H1 (cell line): Measurements from ENCODE around the gene RNF114. TPM values are rescaled to one million over a fixed set of nuclear protein-coding genes. Genes with fewer than 3 reads are reported as not detected.
"Not testable (repeated sequence)": the region's sequence is repeated elsewhere in the genome, so short reads cannot be mapped to it uniquely, and the experiment has no call there.

Source experiments
- CTCF ChIA-PET: fragments of 300-600 bp; sonication (Branson Sonifier 250); formaldehyde crosslinking; loops from one replicate; lab custom pipeline; 2021; ENCODE audit not compliant: partially characterized antibody; lab: Charles Lee
- POLR2A ChIA-PET: fragments of 300-600 bp; sonication (Branson Sonifier 250); formaldehyde crosslinking; loops from one replicate; lab custom pipeline; 2021; ENCODE audit warnings: inconsistent platforms; ENCODE audit not compliant: partially characterized antibody; lab: Charles Lee
- DNase-seq, 2 experiments: peaks; one replicate each; pipeline versions ENCODE4 v3.0.0 to v3.0.0-alpha.2; 2010 to 2022; ENCODE audit warnings: low spot score in 2 of 2, low read depth in 1 of 2, mixed read lengths in 1 of 2
- FAIRE-seq: peaks from 2 replicates; lab custom pipeline; 2011; peaks lifted over from hg19 to GRCh38; lab: Jason Lieb, UNC
- H2AFZ ChIP-seq: 2 replicates; pipeline ENCODE4 v1.8.1; 2012; ENCODE audit warnings: low read length, inconsistent platforms
- H2AK5ac ChIP-seq: 2 replicates; pipeline ENCODE4 v1.6.1; 2013; ENCODE audit warnings: low read depth, low read length
- H2BK120ac ChIP-seq: replicated peaks from 2 replicates; pipeline ENCODE3; 2013; ENCODE audit warnings: low read depth, low read length, inconsistent platforms
- H2BK12ac ChIP-seq: 2 replicates; pipeline ENCODE4 v1.6.1; 2013; ENCODE audit warnings: low read depth, low read length
- H2BK15ac ChIP-seq: 2 replicates; pipeline ENCODE4 v1.6.1; 2013; ENCODE audit warnings: low read length
- H2BK20ac ChIP-seq: 2 replicates; pipeline ENCODE4 v1.6.1; 2013; ENCODE audit warnings: low read length
- H2BK5ac ChIP-seq: 2 replicates; pipeline ENCODE4 v1.6.1; 2013; ENCODE audit warnings: low read depth, low read length
- H3K14ac ChIP-seq: 2 replicates; pipeline ENCODE4 v1.6.1; 2013; ENCODE audit warnings: inconsistent platforms; ENCODE audit not compliant: insufficient read length
- H3K18ac ChIP-seq: 2 replicates; pipeline ENCODE4 v1.6.1; 2013; ENCODE audit warnings: low read length; ENCODE audit errors: extremely low read depth
- H3K23ac ChIP-seq: 2 replicates; pipeline ENCODE4 v1.6.1; 2013; ENCODE audit warnings: inconsistent platforms; ENCODE audit not compliant: insufficient read length
- H3K23me2 ChIP-seq: 2 replicates; pipeline ENCODE4 v1.6.1; 2013; ENCODE audit warnings: low read depth, low read length
- H3K27ac ChIP-seq: 2 replicates; pipeline ENCODE4 v1.6.1; 2011; ENCODE audit warnings: low read depth, low read length, inconsistent platforms
- H3K27me3 ChIP-seq, 4 experiments: replicated peaks in 1 of 4; 1 replicate in 1 of 4; 2 replicates in 3 of 4; pipeline versions ENCODE4 v1.6.1 to v1.8.1; 2011 to 2013; ENCODE audit warnings: low read length in 3 of 4, mild to moderate bottlenecking in 3 of 4, inconsistent platforms in 2 of 4, mixed read lengths in 2 of 4, moderate library complexity in 1 of 4; ENCODE audit not compliant: control insufficient read depth in 3 of 4, insufficient read depth in 3 of 4; ENCODE audit errors: extremely low read depth in 1 of 4
- H3K36me3 ChIP-seq, 4 experiments: 2 replicates each; pipeline versions ENCODE4 v1.6.1 to v1.8.1; 2011 to 2013; ENCODE audit warnings: mild to moderate bottlenecking in 4 of 4, low read length in 3 of 4, moderate library complexity in 2 of 4, control low read depth in 1 of 4, inconsistent platforms in 1 of 4; ENCODE audit not compliant: insufficient read depth in 4 of 4, control insufficient read depth in 2 of 4
- H3K4ac ChIP-seq: replicated peaks from 2 replicates; pipeline ENCODE3; 2013; ENCODE audit warnings: low read length, low read depth, mixed read lengths, inconsistent platforms; ENCODE audit not compliant: insufficient read length
- H3K4me1 ChIP-seq, 4 experiments: replicated peaks in 1 of 4; 1 replicate in 1 of 4; 2 replicates in 3 of 4; pipeline versions ENCODE4 v1.6.1 to v1.8.1; 2011 to 2013; ENCODE audit warnings: low read length in 3 of 4, inconsistent platforms in 2 of 4, mixed read lengths in 1 of 4; ENCODE audit not compliant: insufficient read depth in 4 of 4, control insufficient read depth in 3 of 4
- H3K4me2 ChIP-seq, 2 experiments: 2 replicates each; pipeline versions ENCODE4 v1.6.1 to v1.8.1; 2011 to 2013; ENCODE audit warnings: low read depth in 2 of 2, low read length in 2 of 2, control low read depth in 1 of 2, inconsistent platforms in 1 of 2, mild to moderate bottlenecking in 1 of 2; ENCODE audit not compliant: insufficient read depth in 1 of 2
- H3K4me3 ChIP-seq, 4 experiments: fragments of 200-600, 300-600 bp in 1 of 4; sonication (generic), shearing (Covaris generic), sonication (Bioruptor Twin) in 1 of 4; 2 replicates each; pipeline versions ENCODE4 v1.5.1 to v1.8.1; 2011 to 2016; ENCODE audit warnings: low read length in 4 of 4, low read depth in 3 of 4, control low read depth in 2 of 4, inconsistent platforms in 2 of 4, mild to moderate bottlenecking in 2 of 4, mixed read lengths in 1 of 4, moderate library complexity in 1 of 4; ENCODE audit not compliant: insufficient read depth in 2 of 4; ENCODE audit errors: extremely low read depth in 1 of 4
- H3K56ac ChIP-seq: replicated peaks from 2 replicates; pipeline ENCODE3; 2013; ENCODE audit warnings: low read depth, mild to moderate bottlenecking, mixed read lengths, low read length, inconsistent platforms; ENCODE audit not compliant: insufficient read length
- H3K79me1 ChIP-seq: 2 replicates; pipeline ENCODE4 v1.6.1; 2013; ENCODE audit warnings: low read depth, low read length, control low read depth
- H3K79me2 ChIP-seq, 2 experiments: 2 replicates each; pipeline versions ENCODE4 v1.6.1 to v1.8.1; 2012 to 2013; ENCODE audit warnings: low read length in 2 of 2, mild to moderate bottlenecking in 2 of 2, inconsistent platforms in 1 of 2; ENCODE audit not compliant: insufficient read depth in 2 of 2, control insufficient read depth in 1 of 2
- H3K9ac ChIP-seq, 4 experiments: replicated peaks in 1 of 4; 1 replicate in 1 of 4; 2 replicates in 3 of 4; pipeline versions ENCODE4 v1.6.1 to v1.8.1; 2011 to 2013; ENCODE audit warnings: low read depth in 3 of 4, low read length in 3 of 4, control low read depth in 2 of 4, mild to moderate bottlenecking in 2 of 4, moderate library complexity in 2 of 4, inconsistent platforms in 1 of 4; ENCODE audit errors: extremely low read depth in 1 of 4
- H3K9me3 ChIP-seq, 2 experiments: 2 replicates each; pipeline versions ENCODE4 v1.6.1 to v1.8.1; 2012 to 2013; ENCODE audit warnings: mild to moderate bottlenecking in 2 of 2, moderate library complexity in 2 of 2, control low read depth in 1 of 2, inconsistent platforms in 1 of 2, low read depth in 1 of 2, low read length in 1 of 2, mixed read lengths in 1 of 2; ENCODE audit not compliant: insufficient read depth in 2 of 2
- H4K20me1 ChIP-seq, 2 experiments: replicated peaks in 1 of 2; 2 replicates each; pipeline versions ENCODE3 to v1.8.1; 2011 to 2013; ENCODE audit warnings: inconsistent platforms in 2 of 2, low read length in 2 of 2, mild to moderate bottlenecking in 1 of 2; ENCODE audit not compliant: insufficient read depth in 2 of 2, control insufficient read depth in 1 of 2
- H4K5ac ChIP-seq: 2 replicates; pipeline ENCODE4 v1.6.1; 2013; ENCODE audit warnings: low read length, low read depth, mixed read lengths, inconsistent platforms; ENCODE audit not compliant: insufficient read length
- H4K8ac ChIP-seq: 2 replicates; pipeline ENCODE4 v1.8.0; 2013; ENCODE audit warnings: mild to moderate bottlenecking, moderate library complexity, low read length, inconsistent platforms; ENCODE audit not compliant: insufficient read depth; ENCODE audit errors: extremely low read depth
- H4K91ac ChIP-seq: replicated peaks from 2 replicates; pipeline ENCODE3; 2013; ENCODE audit warnings: low read length, mixed read lengths, inconsistent platforms; ENCODE audit not compliant: insufficient read length
- WGBS, 2 experiments: shearing (Covaris generic) in 1 of 2; methylation state at CpG; one replicate each; pipeline versions ENCODE4 v1.1.6 to v1.1.7; 2013 to 2015; ENCODE audit warnings: low lambda C conversion rate in 2 of 2, mixed read lengths in 2 of 2, inconsistent platforms in 1 of 2, low coverage in 1 of 2, missing lambda C conversion rate in 1 of 2; ENCODE audit not compliant: insufficient replicate concordance in 2 of 2, insufficient coverage in 1 of 2, insufficient read length in 1 of 2; ENCODE audit errors: extremely low coverage in 1 of 2, missing lambda C conversion rate in 1 of 2; 5-methylcytosine and 5-hydroxymethylcytosine counted together
- polyA plus RNA-seq, 7 experiments: library from polyadenylated mRNA; depleted of rRNA in 3 of 7; stranded (reverse) in 5 of 7; unstranded in 2 of 7; fragments of >200 nt in 5 of 7; fragments of 200-250 nt in 2 of 7; gene quantifications; 1 replicate in 5 of 7; 2 replicates in 1 of 7; 4 replicates in 1 of 7; pipeline versions ENCODE4 v1.2.1 to v1.2.3, GENCODE V29; 2011 to 2013; ENCODE audit warnings: missing spikeins in 2 of 7, mixed read lengths in 2 of 7
- total RNA-seq: library from RNA; stranded (reverse); fragmentation: NEBNext Ultra II Directional; extraction: Animal tissue kit (Norgen Biotek cat#: 25700); gene quantifications from 2 replicates; pipeline ENCODE4 v1.2.1, GENCODE V29; 2021

The RNF114 gene
- total and polyA plus RNA-seq, 2 of the 8 experiments (the other 6 are each of a cell fraction or from before 2014, with no cell fraction given), result 81.7 to 89.9 TPM

GRCh38 chr20:50000548-50001222 lies 64.5 kb downstream of the RNF114 start:
- not testable (repeated sequence) for H3K56ac ChIP-seq, H4K5ac ChIP-seq, H3K9me3 ChIP-seq, H3K27me3 ChIP-seq, H3K79me1 ChIP-seq, H3K36me3 ChIP-seq, FAIRE-seq, H3K79me2 ChIP-seq, H3K4me2 ChIP-seq, H3K4me1 ChIP-seq, H2BK20ac ChIP-seq, H4K20me1 ChIP-seq, H3K23ac ChIP-seq, H3K4me3 ChIP-seq, H4K8ac ChIP-seq, H3K18ac ChIP-seq, H3K23me2 ChIP-seq, H2BK5ac ChIP-seq, H3K4ac ChIP-seq, H2AK5ac ChIP-seq, H2BK15ac ChIP-seq, H3K9ac ChIP-seq, DNase-seq, H2BK12ac ChIP-seq, H2AFZ ChIP-seq, H2BK120ac ChIP-seq, H3K14ac ChIP-seq, H4K91ac ChIP-seq, H3K27ac ChIP-seq
- ChIA-PET POLR2A (interaction anchor here (1.0 to 2.4 kb wide), 3 partner anchors 10 to 18 kb away, joined by 3 to 9 read pairs (median 5); partner anchors contain the start of gene SNAI1), CTCF (interaction anchor here (1.0 to 3.9 kb wide), 4 partner anchors 11 to 71 kb away, joined by 3 to 12 read pairs (median 9); no protein-coding TSS in a partner anchor)
- 86% methylated on average over 12 of the region's 14 CpGs; no CpG with 5 or more reads in 1 of the 2 experiments for WGBS, 2 experiments
